ENCODE data around the gene MYOM1.

Gene MYOM1

GRCh38 chr18:3054214-3054613 is 165.6 kb downstream of the MYOM1 start:
- TF ChIP-seq FOXP2 (optimal IDR thresholded peaks at IDR 0.05; ENCODE audit: borderline replicate concordance, extremely low read depth, extremely low read length, insufficient read depth) (no peak), REST (IDR thresholded peaks at IDR 0.05; ENCODE audit: insufficient read depth in 1 of 2, low read depth in 2 of 2, low read length in 2 of 2) (no peak), SIN3A (IDR thresholded peaks at IDR 0.05; ENCODE audit: borderline replicate concordance, insufficient read depth, low read length) (no peak), TAF1 (IDR thresholded peaks at IDR 0.05; ENCODE audit: borderline replicate concordance, insufficient read depth, low read length) (no peak), POLR2AphosphoS5 (IDR thresholded peaks at IDR 0.05; ENCODE audit: low read depth, low read length) (no peak)

- no peak for TF ChIP-seq SIN3A (IDR thresholded peaks at IDR 0.05; ENCODE audit: borderline replicate concordance, insufficient read depth, low read length)
- no peak for TF ChIP-seq POLR2AphosphoS5 (IDR thresholded peaks at IDR 0.05; ENCODE audit: low read depth, low read length)
- no peak for TF ChIP-seq TAF1 (IDR thresholded peaks at IDR 0.05; ENCODE audit: borderline replicate concordance, insufficient read depth, low read length)
- no peak for TF ChIP-seq FOXP2 (optimal IDR thresholded peaks at IDR 0.05; ENCODE audit: borderline replicate concordance, extremely low read depth, extremely low read length, insufficient read depth)
- TF ChIP-seq REST (IDR thresholded peaks at IDR 0.05; ENCODE audit: insufficient read depth in 1 of 2, low read depth in 2 of 2, low read length in 2 of 2): no peak
Measured at GRCh38 chr18:3053081-3053480, 166.7 kb downstream of the MYOM1 start.

GRCh38 chr18:3052411-3052758 is 167.4 kb downstream of the MYOM1 start:
- TF ChIP-seq POLR2AphosphoS5 (IDR thresholded peaks at IDR 0.05; ENCODE audit: low read depth, low read length) (no peak), SIN3A (IDR thresholded peaks at IDR 0.05; ENCODE audit: borderline replicate concordance, insufficient read depth, low read length) (no peak), REST (IDR thresholded peaks at IDR 0.05; ENCODE audit: insufficient read depth in 1 of 2, low read depth in 2 of 2, low read length in 2 of 2) (no peak), TAF1 (IDR thresholded peaks at IDR 0.05; ENCODE audit: borderline replicate concordance, insufficient read depth, low read length) (no peak), FOXP2 (optimal IDR thresholded peaks at IDR 0.05; ENCODE audit: borderline replicate concordance, extremely low read depth, extremely low read length, insufficient read depth) (no peak)

- TF ChIP-seq FOXP2 (optimal IDR thresholded peaks at IDR 0.05; ENCODE audit: borderline replicate concordance, extremely low read depth, extremely low read length, insufficient read depth): no peak
Measured at GRCh38 chr18:3051718-3052410, 167.9 kb downstream of the MYOM1 start.

- TF ChIP-seq POLR2AphosphoS5 (IDR thresholded peaks at IDR 0.05; ENCODE audit: low read depth, low read length) (no peak), REST (IDR thresholded peaks at IDR 0.05; ENCODE audit: insufficient read depth in 1 of 2, low read depth in 2 of 2, low read length in 2 of 2) (no peak), TAF1 (IDR thresholded peaks at IDR 0.05; ENCODE audit: borderline replicate concordance, insufficient read depth, low read length) (no peak), FOXP2 (optimal IDR thresholded peaks at IDR 0.05; ENCODE audit: borderline replicate concordance, extremely low read depth, extremely low read length, insufficient read depth) (no peak), SIN3A (IDR thresholded peaks at IDR 0.05; ENCODE audit: borderline replicate concordance, insufficient read depth, low read length) (no peak)
Measured at GRCh38 chr18:3048820-3049349, 170.9 kb downstream of the MYOM1 start.
